K562 (cell line): ENCODE measurements around the gene GALR3. TPM values are rescaled to one million over a fixed set of nuclear protein-coding genes. Genes with fewer than 3 reads are reported as not detected.

Experiments used
- ATAC-seq: fragments of 200-7000 bp; cut with Tn5 transposase; 3 replicates; pipeline ENCODE4 v1.9.1; 2020; ENCODE audit warnings: moderate library complexity
- BruUV-seq: library from RNA; stranded (reverse); fragments of 400-500 nt; replicated peaks from 2 replicates; lab custom pipeline; 2021; lab: Mats Ljungman, UMichigan
- CTCF ChIA-PET: fragments of 300-600 bp; formaldehyde crosslinking; extraction: SDS; loops from one replicate; lab custom pipeline; 2021; ENCODE audit warnings: low intra/inter-chr PET ratio; lab: Yijun Ruan, JAX
- POLR2A ChIA-PET: fragments of 300-600, 350-650 bp; sonication (Branson Sonifier 250); formaldehyde crosslinking; extraction: SDS; loops from one replicate; lab custom pipeline; 2021; ENCODE audit warnings: antibody characterized with exemption, inconsistent platforms; lab: Yijun Ruan, JAX
- DNase-seq, 4 experiments: peaks; one replicate each; pipeline versions ENCODE4 v3.0.0 to v3.0.0-alpha.2; 2011 to 2018; ENCODE audit warnings: low spot score in 3 of 4, mixed read lengths in 3 of 4; ENCODE audit errors: extremely low read depth in 1 of 4
- FAIRE-seq: peaks from 2 replicates; lab custom pipeline; 2011; peaks lifted over from hg19 to GRCh38; lab: Jason Lieb, UNC
- H2AFZ ChIP-seq: 2 replicates; pipeline ENCODE4 v1.6.0; 2011; ENCODE audit warnings: low read depth, low read length, control low read depth, inconsistent platforms
- H3K27ac ChIP-seq: fragments of 200-600 bp; 3 replicates; pipeline ENCODE4 v1.8.0; 2011; ENCODE audit warnings: low read depth, mild to moderate bottlenecking, control low read depth, inconsistent platforms, low read length, moderate library complexity, mixed read lengths; ENCODE audit errors: extremely low read depth
- H3K27me3 ChIP-seq, 2 experiments: fragments of 300-600 bp in 1 of 2; 2 replicates in 1 of 2; 3 replicates in 1 of 2; pipeline versions ENCODE4 v1.6.0 to v1.8.0; 2011; ENCODE audit warnings: inconsistent platforms in 2 of 2, low read length in 2 of 2, mild to moderate bottlenecking in 1 of 2, mixed read lengths in 1 of 2, moderate library complexity in 1 of 2; ENCODE audit not compliant: control insufficient read depth in 2 of 2, insufficient read depth in 2 of 2
- H3K36me3 ChIP-seq: fragments of 300-600 bp; 3 replicates; pipeline ENCODE4 v1.8.0; 2011; ENCODE audit warnings: mild to moderate bottlenecking, low read length, inconsistent platforms; ENCODE audit not compliant: control insufficient read depth, insufficient read depth
- H3K4me1 ChIP-seq, 2 experiments: fragments of 200-600 bp in 1 of 2; replicated peaks in 1 of 2; 2 replicates in 1 of 2; 3 replicates in 1 of 2; pipeline versions ENCODE4 v1.5.1 to v1.8.0; 2011; ENCODE audit warnings: inconsistent platforms in 2 of 2, low read length in 2 of 2, mild to moderate bottlenecking in 1 of 2, mixed read lengths in 1 of 2, moderate library complexity in 1 of 2; ENCODE audit not compliant: control insufficient read depth in 2 of 2, insufficient read depth in 2 of 2
- H3K4me2 ChIP-seq: 2 replicates; pipeline ENCODE4 v1.6.1; 2011; ENCODE audit warnings: low read length, control low read depth, inconsistent platforms, mixed read lengths; ENCODE audit not compliant: insufficient read depth
- H3K4me3 ChIP-seq: fragments of 200-600 bp; sonication (generic), shearing (Covaris generic); 2 replicates; pipeline ENCODE4 v1.5.1; 2016; ENCODE audit warnings: control low read depth, inconsistent platforms
- H3K79me2 ChIP-seq: fragments of 200-600 bp; 3 replicates; pipeline ENCODE4 v1.8.0; 2011; ENCODE audit warnings: low read length, inconsistent platforms; ENCODE audit not compliant: control insufficient read depth, insufficient read depth
- H3K9ac ChIP-seq, 2 experiments: 2 replicates each; pipeline versions ENCODE4 v1.6.0 to v1.6.1; 2011; ENCODE audit warnings: low read depth in 2 of 2, low read length in 2 of 2, control low read depth in 1 of 2, inconsistent platforms in 1 of 2, mild to moderate bottlenecking in 1 of 2, mixed read lengths in 1 of 2; ENCODE audit not compliant: insufficient read depth in 1 of 2
- H3K9me1 ChIP-seq: one replicate; pipeline ENCODE4 v1.6.0; 2011; ENCODE audit warnings: inconsistent platforms, mild to moderate bottlenecking, low read length, moderate library complexity; ENCODE audit not compliant: control insufficient read depth, insufficient read depth
- H3K9me3 ChIP-seq: replicated peaks from 2 replicates; pipeline ENCODE4 v1.5.1; 2011; ENCODE audit warnings: low read depth, low read length, inconsistent platforms; ENCODE audit not compliant: control insufficient read depth, insufficient read depth
- H4K20me1 ChIP-seq: replicated peaks from 2 replicates; pipeline ENCODE4 v1.6.1; 2011; ENCODE audit warnings: low read length, inconsistent platforms, mixed read lengths; ENCODE audit not compliant: control insufficient read depth, insufficient read depth
- DMBX1 ChIP-seq: fragments of 250-450 bp; sonication (Bioruptor Pico); IDR thresholded peaks from 2 replicates; pipeline ENCODE4 v1.8.0; 2022; ENCODE audit warnings: inconsistent platforms, mild to moderate bottlenecking, moderate library complexity, borderline replicate concordance
- DPF2 ChIP-seq: fragments of 450-650 bp; IDR thresholded peaks from 2 replicates; pipeline ENCODE4 v1.6.1; 2016
- EGR1 ChIP-seq: fragments of 450-650 bp; conservative IDR thresholded peaks from 2 replicates; pipeline ENCODE4 v1.6.1; 2017; ENCODE audit warnings: mild to moderate bottlenecking
- ELF4 ChIP-seq: fragments of 450-650 bp; formaldehyde crosslinking; IDR thresholded peaks from 2 replicates; pipeline ENCODE4 v1.4.0; 2022; ENCODE audit warnings: missing genetic modification characterization
- FOXJ3 ChIP-seq: sonication (generic); formaldehyde crosslinking; IDR thresholded peaks from 2 replicates; pipeline ENCODE4 v1.4.0; 2020; ENCODE audit warnings: mild to moderate bottlenecking, missing genetic modification reagents
- MYBL2 ChIP-seq, 2 experiments: fragments of 450-650 bp in 1 of 2; sonication (generic) in 1 of 2; formaldehyde crosslinking in 1 of 2; IDR thresholded peaks; 2 replicates each; pipeline versions ENCODE4 v1.6.1 to v1.8.1; 2017 to 2022; ENCODE audit warnings: borderline replicate concordance in 1 of 2, inconsistent platforms in 1 of 2, low read depth in 1 of 2, mild to moderate bottlenecking in 1 of 2, missing genetic modification reagents in 1 of 2, moderate library complexity in 1 of 2
- POLR2H ChIP-seq: IDR thresholded peaks from 2 replicates; pipeline ENCODE4 v1.6.1; 2016; ENCODE audit warnings: missing genetic modification characterization, low read depth, mild to moderate bottlenecking, control low read depth, missing compliant biosample characterization, moderate library complexity
- RAD21 ChIP-seq, 2 experiments: fragments of 250-450 bp in 1 of 2; fragments of 450-650 bp in 1 of 2; sonication (Bioruptor Pico) in 1 of 2; formaldehyde crosslinking in 1 of 2; IDR thresholded peaks in 1 of 2; conservative IDR thresholded peaks in 1 of 2; 2 replicates each; pipeline versions ENCODE4 v1.4.0 to v1.8.0; 2020 to 2022; ENCODE audit warnings: mild to moderate bottlenecking in 2 of 2, moderate library complexity in 1 of 2
- TBP ChIP-seq: optimal IDR thresholded peaks from 2 replicates; pipeline ENCODE3; 2011; ENCODE audit warnings: low read depth, low read length, improper control_type of control experiment
- ZNF592 ChIP-seq: fragments of 450-650 bp; IDR thresholded peaks from 2 replicates; pipeline ENCODE4 v1.6.1; 2017; ENCODE audit warnings: antibody characterized with exemption, mild to moderate bottlenecking
- WGBS: fragments of 100-300 bp; shearing (Covaris generic); methylation state at CpG from one replicate; pipeline ENCODE4 v1.1.6; 2016; ENCODE audit warnings: low coverage, mixed read lengths; ENCODE audit not compliant: insufficient coverage; ENCODE audit errors: missing lambda C conversion rate; 5-methylcytosine and 5-hydroxymethylcytosine counted together
- in situ Hi-C: fragments of 300-500 bp; cut with MboI; formaldehyde crosslinking; loops from 4 replicates; pipeline ENCODE4 v1.15.0; 2018; ENCODE audit warnings: inconsistent platforms, mixed read lengths
- intact Hi-C: fragments of 100-400 bp; cut with micrococcal nuclease; formaldehyde crosslinking; loops from 2 replicates; pipeline ENCODE4 v1.14.2; 2022
- polyA plus RNA-seq, 8 experiments: library from polyadenylated mRNA; depleted of rRNA in 4 of 8; stranded (reverse) in 5 of 8; unstranded in 3 of 8; fragments of >200 nt; fragmentation: Nextera tagmentation in 2 of 8; fragmentation: Illumina TruSeq in 1 of 8; extraction: Ambion mirVana in 2 of 8; extraction: Trizol in 1 of 8; gene quantifications; 2 replicates each; pipeline versions ENCODE4 v1.2.1 to v1.2.3, GENCODE V29; 2011 to 2014; ENCODE audit warnings: inconsistent platforms in 1 of 8, missing spikeins in 1 of 8
- total RNA-seq, 7 experiments: library from RNA; depleted of rRNA in 6 of 7; stranded (reverse); fragments of >200 nt in 6 of 7; fragmentation: Illumina TruSeq in 2 of 7; extraction: Trizol in 2 of 7; gene quantifications; 2 replicates each; pipeline versions ENCODE4 v1.2.1 to v1.2.3, GENCODE V29; 2011 to 2021; ENCODE audit warnings: low replicate concordance in 1 of 7
- TF ChIP-seq, protein P1 (sequence below): fragments of 250-450 bp; sonication (Bioruptor Pico); IDR thresholded peaks from 2 replicates; pipeline ENCODE4 v1.5.1; 2021; ENCODE audit warnings: mild to moderate bottlenecking
- TF ChIP-seq, protein P2 (sequence below): fragments of 200-800 bp; sonication (Bioruptor generic); IDR thresholded peaks from 2 replicates; pipeline ENCODE4 v1.6.1; 2017; ENCODE audit warnings: missing genetic modification characterization, missing compliant biosample characterization

Gene GALR3
- total and polyA plus RNA-seq, 9 of the 15 experiments (the other 6 are each of a cell fraction or from before 2014, with no cell fraction given), result 0.13 TPM; not detected in 8

GRCh38 chr22:37806409-37807333 lies 16.5 kb upstream of the GALR3 start:
- no peaks in the 10 kb centered on the region for H3K9me3 ChIP-seq
- H3K36me3 ChIP-seq, result peaks cover 9% of the 10 kb centered on the region; the same call in 2 of the 3 replicates
- peaks cover 34 to 58% of the 10 kb centered on the region in 2 experiments for H3K4me1 ChIP-seq
- intact Hi-C loops, result no loop called here
- in situ Hi-C loops, result no loop called here
- POLR2A ChIA-PET, result interaction anchor here (1.0 to 4.5 kb wide), 4 partner anchors 11 to 90 kb away, joined by 3 to 34 read pairs (median 5); no protein-coding TSS in a partner anchor
- peak overlapping the region; percentile 69 for H3K27ac ChIP-seq
- H3K9me1 ChIP-seq, result no peaks in the 10 kb centered on the region
- CTCF ChIA-PET, result no interaction called here
- peak in 2 of 4 experiments; percentile 43 to 64 for DNase-seq
- H3K4me2 ChIP-seq, result peak overlapping the region; percentile 72
- 8% methylated on average over 10 of the region's 19 CpGs for WGBS
- peak overlapping the region; percentile 64 for H3K4me3 ChIP-seq
- peak; percentile 37 for FAIRE-seq
- peak; percentile 23 for ATAC-seq
- no peaks in the 10 kb centered on the region for H4K20me1 ChIP-seq
- no peaks in the 10 kb centered on the region for H3K27me3 ChIP-seq
- peak overlapping the region; percentile 85 for H2AFZ ChIP-seq
- peaks cover 30% of the 10 kb centered on the region for H3K79me2 ChIP-seq
- peak overlapping the region; percentile 60 to 78; a peak in 3 of 4 replicates for H3K9ac ChIP-seq
- no TSS peak for BruUV-seq
- TF ChIP-seq EGR1 (0 out of 2 replicates have a peak, but pooled peaks have one; percentile 4), DMBX1 (0 out of 2 replicates have a peak, but pooled peaks have one; percentile 25), FOXJ3 (CRISPR knock-in tag) (no peak), POLR2H (tag) (0 out of 2 replicates have a peak, but pooled peaks have one; percentile 12), MYBL2 (IDR thresholded peaks at IDR 0.05; ENCODE audit: low read depth) (no peak), MYBL2 (CRISPR knock-in tag; IDR thresholded peaks at IDR 0.05; ENCODE audit: borderline replicate concordance) (no peak), RAD21 (CRISPR knock-in tag; conservative IDR thresholded peaks at IDR 0.05 in 1 of 2, IDR thresholded peaks at IDR 0.05 in 1 of 2) (0 out of 4 replicates have a peak, but pooled peaks of 1 of the 2 experiments have one; percentile 2), ZNF592 (peak; percentile 64), ELF4 (0 out of 2 replicates have a peak, but pooled peaks have one; percentile 4), DPF2 (0 out of 2 replicates have a peak, but pooled peaks have one; percentile 23), TBP (peak; percentile 7)
- TF ChIP-seq, protein P1, sequence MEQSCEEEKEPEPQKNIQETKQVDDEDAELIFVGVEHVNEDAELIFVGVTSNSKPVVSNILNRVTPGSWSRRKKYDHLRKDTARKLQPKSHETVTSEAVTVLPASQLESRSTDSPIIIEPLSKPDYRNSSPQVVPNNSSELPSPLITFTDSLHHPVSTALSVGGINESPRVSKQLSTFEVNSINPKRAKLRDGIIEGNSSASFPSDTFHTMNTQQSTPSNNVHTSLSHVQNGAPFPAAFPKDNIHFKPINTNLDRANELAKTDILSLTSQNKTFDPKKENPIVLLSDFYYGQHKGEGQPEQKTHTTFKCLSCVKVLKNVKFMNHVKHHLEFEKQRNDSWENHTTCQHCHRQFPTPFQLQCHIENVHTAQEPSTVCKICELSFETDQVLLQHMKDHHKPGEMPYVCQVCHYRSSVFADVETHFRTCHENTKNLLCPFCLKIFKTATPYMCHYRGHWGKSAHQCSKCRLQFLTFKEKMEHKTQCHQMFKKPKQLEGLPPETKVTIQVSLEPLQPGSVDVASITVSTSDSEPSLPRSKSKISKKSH, result no peak
- TF ChIP-seq, protein P2, sequence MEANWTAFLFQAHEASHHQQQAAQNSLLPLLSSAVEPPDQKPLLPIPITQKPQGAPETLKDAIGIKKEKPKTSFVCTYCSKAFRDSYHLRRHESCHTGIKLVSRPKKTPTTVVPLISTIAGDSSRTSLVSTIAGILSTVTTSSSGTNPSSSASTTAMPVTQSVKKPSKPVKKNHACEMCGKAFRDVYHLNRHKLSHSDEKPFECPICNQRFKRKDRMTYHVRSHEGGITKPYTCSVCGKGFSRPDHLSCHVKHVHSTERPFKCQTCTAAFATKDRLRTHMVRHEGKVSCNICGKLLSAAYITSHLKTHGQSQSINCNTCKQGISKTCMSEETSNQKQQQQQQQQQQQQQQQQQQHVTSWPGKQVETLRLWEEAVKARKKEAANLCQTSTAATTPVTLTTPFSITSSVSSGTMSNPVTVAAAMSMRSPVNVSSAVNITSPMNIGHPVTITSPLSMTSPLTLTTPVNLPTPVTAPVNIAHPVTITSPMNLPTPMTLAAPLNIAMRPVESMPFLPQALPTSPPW, result peak; percentile 26; the same call in 1 of the 2 replicates
